Measurements from ENCODE around the gene HTR3C. TPM values are rescaled to one million over a fixed set of nuclear protein-coding genes. Genes with fewer than 3 reads are reported as not detected.

Gene HTR3C
- total RNA-seq, 1 experiment from 2014 or later, result not detected

DNA sequence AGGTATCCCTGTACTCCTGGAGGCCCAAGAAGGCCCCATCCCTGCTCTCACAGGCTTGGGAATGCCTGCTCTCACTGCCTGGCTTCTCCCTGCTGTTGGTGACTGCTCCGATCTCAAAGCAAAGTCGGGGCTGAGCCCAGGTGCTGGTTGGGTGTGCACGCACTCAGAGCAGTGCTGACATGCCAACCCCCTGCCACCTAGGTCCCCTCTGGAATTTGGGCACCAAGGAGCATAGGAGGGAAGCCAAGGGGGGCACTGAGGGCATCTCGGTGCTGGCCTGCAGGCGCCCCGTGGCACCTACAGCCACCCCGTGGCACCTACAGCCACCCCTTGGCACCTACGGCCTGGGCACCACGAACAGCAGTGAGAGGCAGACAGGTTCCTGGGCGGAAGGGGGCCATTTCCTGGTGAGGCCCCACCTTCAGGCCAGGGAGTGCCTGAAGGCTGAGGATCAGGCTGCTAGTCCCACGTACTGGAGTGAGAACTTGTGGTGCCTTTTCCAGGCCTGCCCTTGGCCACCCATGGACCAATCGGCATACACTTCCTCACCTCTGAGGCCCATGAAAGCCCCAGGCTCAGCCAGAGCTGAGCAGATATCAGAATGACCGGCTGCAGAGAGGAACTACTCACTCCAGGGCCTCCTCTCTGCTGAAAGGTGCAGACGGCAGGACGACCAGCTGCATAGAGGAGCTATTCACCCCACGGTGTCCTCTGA is 28.4 kb downstream of the HTR3C start:
- H3K4me1 ChIP-seq (ENCODE audit: insufficient read depth, low read length), result peaks cover 4% of the 10 kb centered on the region; the same call in 1 of the 2 replicates
- no peak overlapping the region for H3K18ac ChIP-seq (ENCODE audit: insufficient read length, low read depth, low read length)
- H2BK5ac ChIP-seq (ENCODE audit: insufficient read length, low read length), result no peak overlapping the region
- no peak overlapping the region for H2BK12ac ChIP-seq (ENCODE audit: insufficient read length, low read depth, low read length)
- H3K23ac ChIP-seq (ENCODE audit: insufficient read length, low read depth, low read length), result no peak overlapping the region
- Mint-ChIP-seq H3K27me3 (ENCODE audit: low read depth) (no peaks in the 10 kb centered on the region), H3K36me3 (ENCODE audit: insufficient read depth in 1 of 3, low read depth in 3 of 3) (no peaks in the 10 kb centered on the region), H3K4me3 (no peak overlapping the region), H3K9me3 (no peaks in the 10 kb centered on the region), H3K27ac (no peak overlapping the region), H3K4me1 (peaks cover 11 to 14% of the 10 kb centered on the region in 2 experiments)
- no CpG with 5 or more reads among the region's 16 CpGs for WGBS (ENCODE audit: extremely low coverage, insufficient read length, low lambda C conversion rate)
- H3K9me3 ChIP-seq (ENCODE audit: control insufficient read depth, low read depth, low read length), result no peaks in the 10 kb centered on the region
- no peak overlapping the region for H2AK5ac ChIP-seq (ENCODE audit: insufficient read length, low read length)
- H3K79me1 ChIP-seq (ENCODE audit: insufficient read depth, low read depth, low read length, poor library complexity, severe bottlenecking), result no peaks in the 10 kb centered on the region
- H2BK120ac ChIP-seq (ENCODE audit: low read depth, low read length, poor library complexity, severe bottlenecking), result no peak overlapping the region
- no peak overlapping the region for H3K4ac ChIP-seq (ENCODE audit: low read depth, low read length)
- H2BK20ac ChIP-seq (ENCODE audit: low read depth, low read length, poor library complexity, severe bottlenecking), result no peak overlapping the region
- no peak overlapping the region for H3K14ac ChIP-seq (ENCODE audit: insufficient read depth, low read length)
- H2AFZ ChIP-seq (ENCODE audit: low read length), result no peak overlapping the region
- TF ChIP-seq, protein P1, sequence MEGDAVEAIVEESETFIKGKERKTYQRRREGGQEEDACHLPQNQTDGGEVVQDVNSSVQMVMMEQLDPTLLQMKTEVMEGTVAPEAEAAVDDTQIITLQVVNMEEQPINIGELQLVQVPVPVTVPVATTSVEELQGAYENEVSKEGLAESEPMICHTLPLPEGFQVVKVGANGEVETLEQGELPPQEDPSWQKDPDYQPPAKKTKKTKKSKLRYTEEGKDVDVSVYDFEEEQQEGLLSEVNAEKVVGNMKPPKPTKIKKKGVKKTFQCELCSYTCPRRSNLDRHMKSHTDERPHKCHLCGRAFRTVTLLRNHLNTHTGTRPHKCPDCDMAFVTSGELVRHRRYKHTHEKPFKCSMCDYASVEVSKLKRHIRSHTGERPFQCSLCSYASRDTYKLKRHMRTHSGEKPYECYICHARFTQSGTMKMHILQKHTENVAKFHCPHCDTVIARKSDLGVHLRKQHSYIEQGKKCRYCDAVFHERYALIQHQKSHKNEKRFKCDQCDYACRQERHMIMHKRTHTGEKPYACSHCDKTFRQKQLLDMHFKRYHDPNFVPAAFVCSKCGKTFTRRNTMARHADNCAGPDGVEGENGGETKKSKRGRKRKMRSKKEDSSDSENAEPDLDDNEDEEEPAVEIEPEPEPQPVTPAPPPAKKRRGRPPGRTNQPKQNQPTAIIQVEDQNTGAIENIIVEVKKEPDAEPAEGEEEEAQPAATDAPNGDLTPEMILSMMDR (conservative IDR thresholded peaks at IDR 0.05), result no peak
- DNase-seq, result no peak
- H3K4me2 ChIP-seq (ENCODE audit: insufficient read depth, insufficient read length, low read length), result no peak overlapping the region
- no peaks in the 10 kb centered on the region for H3K27me3 ChIP-seq (ENCODE audit: insufficient read depth, low read length)
- no peak overlapping the region for H3K9ac ChIP-seq (ENCODE audit: extremely low read depth, insufficient read length, low read length)
- no peak overlapping the region for H3K27ac ChIP-seq (ENCODE audit: insufficient read length, low read depth, low read length)
- H3T11ph ChIP-seq (ENCODE audit: low read length), result no peak overlapping the region
- no peak overlapping the region for H4K91ac ChIP-seq (ENCODE audit: insufficient read length, low read depth, low read length)
- no peaks in the 10 kb centered on the region for H3K23me2 ChIP-seq (ENCODE audit: insufficient read length, low read depth, low read length, poor library complexity, severe bottlenecking)
- no peak overlapping the region for H2BK15ac ChIP-seq (ENCODE audit: low read depth, low read length)
- no peaks in the 10 kb centered on the region for H4K20me1 ChIP-seq (ENCODE audit: control insufficient read depth, insufficient read depth, insufficient read length)
- no peak overlapping the region for H3K56ac ChIP-seq (ENCODE audit: insufficient read length, low read depth, low read length)
- H3K79me2 ChIP-seq (ENCODE audit: insufficient read depth, low read length), result no peaks in the 10 kb centered on the region
- H4K5ac ChIP-seq (ENCODE audit: insufficient read length, low read depth, low read length), result no peak overlapping the region
- no peak overlapping the region for H4K8ac ChIP-seq (replicated peaks; ENCODE audit: insufficient read length, low read depth, low read length)
